ENCODE data around the gene FAAP20.

FAAP20 gene

GRCh38 chr1:2172551-2173146 is 21.9 kb downstream of the FAAP20 start:
- no peaks in the 10 kb centered on the region for H4K20me1 ChIP-seq (ENCODE audit: insufficient read depth, low read length)
- H3K27me3 ChIP-seq (replicated peaks; ENCODE audit: insufficient read depth, low read length): peaks cover 88% of the 10 kb centered on the region
- no peak for DNase-seq
- no peaks in the 10 kb centered on the region for H3K9me3 ChIP-seq (replicated peaks; ENCODE audit: insufficient read depth, low read length)
- H3K9me2 ChIP-seq (replicated peaks; ENCODE audit: insufficient read depth, low read length): no peaks in the 10 kb centered on the region
- H2AFZ ChIP-seq (ENCODE audit: low read length): no peak overlapping the region
- H3K36me3 ChIP-seq (replicated peaks; ENCODE audit: insufficient read depth, low read length): no peaks in the 10 kb centered on the region
- H3K79me2 ChIP-seq (ENCODE audit: low read length): no peaks in the 10 kb centered on the region
- no peaks in the 10 kb centered on the region for H3K4me1 ChIP-seq (ENCODE audit: low read length)
- TF ChIP-seq, protein P1, sequence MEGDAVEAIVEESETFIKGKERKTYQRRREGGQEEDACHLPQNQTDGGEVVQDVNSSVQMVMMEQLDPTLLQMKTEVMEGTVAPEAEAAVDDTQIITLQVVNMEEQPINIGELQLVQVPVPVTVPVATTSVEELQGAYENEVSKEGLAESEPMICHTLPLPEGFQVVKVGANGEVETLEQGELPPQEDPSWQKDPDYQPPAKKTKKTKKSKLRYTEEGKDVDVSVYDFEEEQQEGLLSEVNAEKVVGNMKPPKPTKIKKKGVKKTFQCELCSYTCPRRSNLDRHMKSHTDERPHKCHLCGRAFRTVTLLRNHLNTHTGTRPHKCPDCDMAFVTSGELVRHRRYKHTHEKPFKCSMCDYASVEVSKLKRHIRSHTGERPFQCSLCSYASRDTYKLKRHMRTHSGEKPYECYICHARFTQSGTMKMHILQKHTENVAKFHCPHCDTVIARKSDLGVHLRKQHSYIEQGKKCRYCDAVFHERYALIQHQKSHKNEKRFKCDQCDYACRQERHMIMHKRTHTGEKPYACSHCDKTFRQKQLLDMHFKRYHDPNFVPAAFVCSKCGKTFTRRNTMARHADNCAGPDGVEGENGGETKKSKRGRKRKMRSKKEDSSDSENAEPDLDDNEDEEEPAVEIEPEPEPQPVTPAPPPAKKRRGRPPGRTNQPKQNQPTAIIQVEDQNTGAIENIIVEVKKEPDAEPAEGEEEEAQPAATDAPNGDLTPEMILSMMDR (IDR thresholded peaks at IDR 0.05; ENCODE audit: low read length): no peak
- no peak for TF ChIP-seq EZH2phosphoT487 (IDR thresholded peaks at IDR 0.05; ENCODE audit: low read length)
- no peak for TF ChIP-seq EZH2 (optimal IDR thresholded peaks at IDR 0.05; ENCODE audit: low read depth, low read length)
- no peaks in the 10 kb centered on the region for H3F3A ChIP-seq (ENCODE audit: insufficient read depth, low read length)
- H3K4me3 ChIP-seq (ENCODE audit: low read length): no peak overlapping the region
- H3K9ac ChIP-seq (ENCODE audit: low read length): no peak overlapping the region
- H3K27ac ChIP-seq (ENCODE audit: low read length): no peak overlapping the region
- H3K4me2 ChIP-seq (ENCODE audit: low read depth, low read length): no peak overlapping the region

GRCh38 chr1:2172012-2172411 is 22.6 kb downstream of the FAAP20 start:
- no peaks in the 10 kb centered on the region for H3K9me2 ChIP-seq (replicated peaks; ENCODE audit: insufficient read depth, low read length)
- H3K4me3 ChIP-seq (ENCODE audit: low read length): no peak overlapping the region
- peaks cover 88% of the 10 kb centered on the region for H3K27me3 ChIP-seq (replicated peaks; ENCODE audit: insufficient read depth, low read length)
- no peaks in the 10 kb centered on the region for H3K79me2 ChIP-seq (ENCODE audit: low read length)
- H3K36me3 ChIP-seq (replicated peaks; ENCODE audit: insufficient read depth, low read length): no peaks in the 10 kb centered on the region
- no peak overlapping the region for H3K27ac ChIP-seq (ENCODE audit: low read length)
- no peaks in the 10 kb centered on the region for H3F3A ChIP-seq (ENCODE audit: insufficient read depth, low read length)
- no peak overlapping the region for H3K9ac ChIP-seq (ENCODE audit: low read length)
- TF ChIP-seq EZH2phosphoT487 (IDR thresholded peaks at IDR 0.05; ENCODE audit: low read length): no peak
- TF ChIP-seq, protein P1 (IDR thresholded peaks at IDR 0.05; ENCODE audit: low read length): no peak
- TF ChIP-seq EZH2 (optimal IDR thresholded peaks at IDR 0.05; ENCODE audit: low read depth, low read length): no peak
- no peak overlapping the region for H2AFZ ChIP-seq (ENCODE audit: low read length)
- no peaks in the 10 kb centered on the region for H4K20me1 ChIP-seq (ENCODE audit: insufficient read depth, low read length)
- no peak for DNase-seq
- no peaks in the 10 kb centered on the region for H3K4me1 ChIP-seq (ENCODE audit: low read length)
- H3K9me3 ChIP-seq (replicated peaks; ENCODE audit: insufficient read depth, low read length): no peaks in the 10 kb centered on the region
- H3K4me2 ChIP-seq (ENCODE audit: low read depth, low read length): no peak overlapping the region

- TF ChIP-seq, protein P1 (IDR thresholded peaks at IDR 0.05; ENCODE audit: low read length): no peak
- TF ChIP-seq EZH2phosphoT487 (IDR thresholded peaks at IDR 0.05; ENCODE audit: low read length) (no peak), EZH2 (optimal IDR thresholded peaks at IDR 0.05; ENCODE audit: low read depth, low read length) (no peak)
- no peaks in the 10 kb centered on the region for H4K20me1 ChIP-seq (ENCODE audit: insufficient read depth, low read length)
- peaks cover 89% of the 10 kb centered on the region for H3K27me3 ChIP-seq (replicated peaks; ENCODE audit: insufficient read depth, low read length)
- H3K27ac ChIP-seq (ENCODE audit: low read length): no peak overlapping the region
- H3K9ac ChIP-seq (ENCODE audit: low read length): no peak overlapping the region
- H3K4me3 ChIP-seq (ENCODE audit: low read length): no peak overlapping the region
- no peaks in the 10 kb centered on the region for H3K9me2 ChIP-seq (replicated peaks; ENCODE audit: insufficient read depth, low read length)
- no peak overlapping the region for H3K4me2 ChIP-seq (ENCODE audit: low read depth, low read length)
- no peaks in the 10 kb centered on the region for H3K36me3 ChIP-seq (replicated peaks; ENCODE audit: insufficient read depth, low read length)
- H3F3A ChIP-seq (ENCODE audit: insufficient read depth, low read length): no peaks in the 10 kb centered on the region
- H3K4me1 ChIP-seq (ENCODE audit: low read length): no peaks in the 10 kb centered on the region
- H2AFZ ChIP-seq (ENCODE audit: low read length): no peak overlapping the region
- H3K79me2 ChIP-seq (ENCODE audit: low read length): no peaks in the 10 kb centered on the region
- no peaks in the 10 kb centered on the region for H3K9me3 ChIP-seq (replicated peaks; ENCODE audit: insufficient read depth, low read length)
- no peak for DNase-seq
These were observed 24.4 kb downstream of the FAAP20 start for GRCh38 chr1:2170211-2170610.
